Loucy (cell line): ENCODE data around the gene CUL3.

ENCODE experiments used
- H2AFZ ChIP-seq: fragments of 200-600 bp; sonication (generic); 2 replicates; pipeline ENCODE4 v1.6.0; 2016; ENCODE audit warnings: antibody characterized with exemption, mild to moderate bottlenecking, low read length, moderate library complexity
- H3F3A ChIP-seq: fragments of 200-600 bp; 2 replicates; pipeline ENCODE4 v1.6.0; 2016; ENCODE audit warnings: antibody characterized with exemption, low read depth, mild to moderate bottlenecking
- H3K27me3 ChIP-seq: fragments of 200-600 bp; sonication (generic); 2 replicates; pipeline ENCODE4 v1.6.1; 2014; ENCODE audit warnings: low read length, mild to moderate bottlenecking; ENCODE audit not compliant: insufficient read depth, poor library complexity, severe bottlenecking
- H3K36me3 ChIP-seq: fragments of 200-600 bp; sonication (generic); 2 replicates; pipeline ENCODE4 v1.6.1; 2016; ENCODE audit warnings: low read length; ENCODE audit not compliant: insufficient read depth
- H3K4me1 ChIP-seq: fragments of 200-600 bp; sonication (generic); 2 replicates; pipeline ENCODE4 v1.5.1; 2014; ENCODE audit warnings: low read length, mild to moderate bottlenecking; ENCODE audit not compliant: insufficient read depth, poor library complexity, severe bottlenecking
- H3K4me2 ChIP-seq: fragments of 200-600 bp; sonication (generic); 2 replicates; pipeline ENCODE4 v1.6.0; 2014; ENCODE audit warnings: antibody characterized with exemption, low read length, low read depth, mild to moderate bottlenecking; ENCODE audit not compliant: poor library complexity, severe bottlenecking
- H3K4me3 ChIP-seq: fragments of 200-600 bp; sonication (generic); 2 replicates; pipeline ENCODE4 v1.5.1; 2014; ENCODE audit warnings: low read length, mild to moderate bottlenecking, mixed read lengths; ENCODE audit not compliant: poor library complexity, severe bottlenecking
- H3K79me2 ChIP-seq: fragments of 200-600 bp; sonication (generic); 2 replicates; pipeline ENCODE4 v1.6.1; 2014; ENCODE audit warnings: low read length; ENCODE audit not compliant: insufficient read depth
- H3K9ac ChIP-seq: fragments of 200-600 bp; sonication (generic); 2 replicates; pipeline ENCODE4 v1.6.0; 2014; ENCODE audit warnings: mild to moderate bottlenecking, low read depth, low read length, moderate library complexity; ENCODE audit not compliant: poor library complexity, severe bottlenecking
- H3K9me2 ChIP-seq: fragments of 200-600 bp; sonication (generic); replicated peaks from 2 replicates; pipeline ENCODE4 v1.6.1; 2016; ENCODE audit warnings: low read depth, low read length, mixed read lengths
- H3K9me3 ChIP-seq: fragments of 200-600 bp; sonication (generic); 2 replicates; pipeline ENCODE4 v1.6.1; 2014; ENCODE audit warnings: mild to moderate bottlenecking, antibody characterized with exemption, low read length, low read depth; ENCODE audit not compliant: insufficient read depth
- H4K20me1 ChIP-seq: fragments of 200-600 bp; sonication (generic); 2 replicates; pipeline ENCODE4 v1.6.0; 2014; ENCODE audit warnings: antibody characterized with exemption, low read length, mild to moderate bottlenecking; ENCODE audit not compliant: insufficient read depth, poor library complexity, severe bottlenecking
- EZH2phosphoT487 ChIP-seq: fragments of 200-600 bp; IDR thresholded peaks from 2 replicates; pipeline ENCODE4 v1.6.1; 2018; ENCODE audit warnings: antibody characterized with exemption, mild to moderate bottlenecking, moderate library complexity, borderline replicate concordance
- TF ChIP-seq, protein P1 (sequence below): fragments of 200-600 bp; sonication (generic); conservative IDR thresholded peaks from 2 replicates; pipeline ENCODE4 v1.5.1; 2014; ENCODE audit warnings: mild to moderate bottlenecking, antibody characterized with exemption, low read length

Gene CUL3

GRCh38 chr2:224556381-224556780 is 28.8 kb downstream of the CUL3 start:
- no peaks in the 10 kb centered on the region for H3K9me2 ChIP-seq
- H3K9ac ChIP-seq, result no peak overlapping the region
- H3K79me2 ChIP-seq, result peaks cover 96% of the 10 kb centered on the region
- H4K20me1 ChIP-seq, result peaks cover 82% of the 10 kb centered on the region
- no peak overlapping the region for H3K4me3 ChIP-seq
- H3K36me3 ChIP-seq, result peaks cover 61% of the 10 kb centered on the region; the same call in 1 of the 2 replicates
- no peaks in the 10 kb centered on the region for H3F3A ChIP-seq
- no peaks in the 10 kb centered on the region for H3K9me3 ChIP-seq
- no peak overlapping the region for H3K4me2 ChIP-seq
- H3K27me3 ChIP-seq, result no peaks in the 10 kb centered on the region
- H3K4me1 ChIP-seq, result no peaks in the 10 kb centered on the region
- TF ChIP-seq, protein P1, sequence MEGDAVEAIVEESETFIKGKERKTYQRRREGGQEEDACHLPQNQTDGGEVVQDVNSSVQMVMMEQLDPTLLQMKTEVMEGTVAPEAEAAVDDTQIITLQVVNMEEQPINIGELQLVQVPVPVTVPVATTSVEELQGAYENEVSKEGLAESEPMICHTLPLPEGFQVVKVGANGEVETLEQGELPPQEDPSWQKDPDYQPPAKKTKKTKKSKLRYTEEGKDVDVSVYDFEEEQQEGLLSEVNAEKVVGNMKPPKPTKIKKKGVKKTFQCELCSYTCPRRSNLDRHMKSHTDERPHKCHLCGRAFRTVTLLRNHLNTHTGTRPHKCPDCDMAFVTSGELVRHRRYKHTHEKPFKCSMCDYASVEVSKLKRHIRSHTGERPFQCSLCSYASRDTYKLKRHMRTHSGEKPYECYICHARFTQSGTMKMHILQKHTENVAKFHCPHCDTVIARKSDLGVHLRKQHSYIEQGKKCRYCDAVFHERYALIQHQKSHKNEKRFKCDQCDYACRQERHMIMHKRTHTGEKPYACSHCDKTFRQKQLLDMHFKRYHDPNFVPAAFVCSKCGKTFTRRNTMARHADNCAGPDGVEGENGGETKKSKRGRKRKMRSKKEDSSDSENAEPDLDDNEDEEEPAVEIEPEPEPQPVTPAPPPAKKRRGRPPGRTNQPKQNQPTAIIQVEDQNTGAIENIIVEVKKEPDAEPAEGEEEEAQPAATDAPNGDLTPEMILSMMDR, result no peak
- TF ChIP-seq EZH2phosphoT487, result no peak
- no peak overlapping the region for H2AFZ ChIP-seq

DNA sequence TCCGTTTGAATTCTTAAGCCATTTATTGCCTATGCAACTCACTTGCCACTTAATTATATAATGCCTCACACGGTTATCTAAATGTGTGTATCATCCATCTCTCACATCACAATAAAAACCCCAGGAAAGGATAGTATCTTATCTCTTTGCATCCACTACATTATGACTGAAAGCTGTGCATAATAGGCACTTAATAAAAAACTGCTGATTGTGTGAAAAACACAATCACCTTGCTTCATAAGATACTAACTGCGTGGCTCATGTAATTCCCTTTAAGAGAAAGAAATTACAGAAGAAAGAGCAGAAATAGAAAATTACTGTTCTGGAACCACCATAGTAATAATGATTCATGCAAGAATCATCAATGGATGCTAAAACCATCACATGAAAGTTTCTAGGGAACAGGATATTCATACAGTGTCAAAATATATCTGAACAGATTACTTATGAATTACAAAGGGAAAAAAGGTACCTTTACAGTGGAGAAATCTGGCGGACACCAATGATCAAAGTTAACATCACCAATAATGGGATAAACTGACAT is 29.3 kb downstream of the CUL3 start:
- no peaks in the 10 kb centered on the region for H3K9me3 ChIP-seq
- peaks cover 93% of the 10 kb centered on the region for H3K79me2 ChIP-seq
- H2AFZ ChIP-seq, result no peak overlapping the region
- H3K4me3 ChIP-seq, result no peak overlapping the region
- H3K27me3 ChIP-seq, result no peaks in the 10 kb centered on the region
- no peak overlapping the region for H3K9ac ChIP-seq
- no peak overlapping the region for H3K4me2 ChIP-seq
- H4K20me1 ChIP-seq, result peaks cover 77% of the 10 kb centered on the region
- H3K36me3 ChIP-seq, result peaks cover 61% of the 10 kb centered on the region; the same call in 1 of the 2 replicates
- no peaks in the 10 kb centered on the region for H3F3A ChIP-seq
- no peaks in the 10 kb centered on the region for H3K4me1 ChIP-seq
- H3K9me2 ChIP-seq, result no peaks in the 10 kb centered on the region
- no peak for TF ChIP-seq EZH2phosphoT487
- TF ChIP-seq, protein P1, result no peak

GRCh38 chr2:224552771-224553170 is 32.4 kb downstream of the CUL3 start:
- Histone ChIP-seq H4K20me1 (peaks cover 62% of the 10 kb centered on the region), H3K4me3 (no peak overlapping the region), H3K4me1 (no peaks in the 10 kb centered on the region), H2AFZ (no peak overlapping the region), H3K36me3 (peaks cover 69% of the 10 kb centered on the region; the same call in 1 of the 2 replicates), H3K9me2 (no peaks in the 10 kb centered on the region), H3K9me3 (no peaks in the 10 kb centered on the region), H3K9ac (no peak overlapping the region), H3K27me3 (no peaks in the 10 kb centered on the region), H3F3A (no peaks in the 10 kb centered on the region), H3K79me2 (peaks cover 91% of the 10 kb centered on the region), H3K4me2 (no peak overlapping the region)
- no peak for TF ChIP-seq EZH2phosphoT487
- TF ChIP-seq, protein P1, result no peak
